Measurements from ENCODE around the gene MINK1.

DNA sequence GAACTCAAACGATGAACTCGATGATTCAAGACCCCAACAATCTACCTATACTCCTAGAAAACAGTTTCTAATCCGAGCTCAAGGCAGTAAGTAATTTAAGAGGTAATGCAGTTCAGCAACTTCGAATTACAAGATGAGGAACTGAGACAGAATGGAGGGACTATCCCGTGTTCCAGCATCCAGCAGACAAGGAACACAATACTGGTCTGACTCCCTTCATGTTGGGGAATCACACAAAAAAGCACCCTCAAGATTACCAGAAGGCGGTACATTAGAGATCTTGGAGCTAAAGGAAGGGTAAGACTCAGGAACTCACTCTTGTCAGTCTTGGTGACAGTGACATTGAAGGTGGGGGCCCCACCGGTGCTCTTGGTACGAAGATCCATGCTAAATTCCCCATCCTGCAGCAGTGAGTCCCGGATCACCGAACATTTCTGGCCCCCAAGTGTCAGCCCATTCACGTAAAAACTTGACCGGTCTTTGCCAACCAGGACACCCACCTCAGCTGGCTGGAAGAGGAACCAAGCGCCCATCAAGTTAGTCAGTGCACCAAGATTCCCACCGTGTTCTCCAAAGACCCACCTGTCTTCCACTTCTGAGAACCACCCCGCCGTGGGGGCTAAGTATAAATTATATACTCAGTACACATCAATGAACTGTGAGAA lies 113.3 kb downstream of the MINK1 start:
- TF ChIP-seq, protein P1, sequence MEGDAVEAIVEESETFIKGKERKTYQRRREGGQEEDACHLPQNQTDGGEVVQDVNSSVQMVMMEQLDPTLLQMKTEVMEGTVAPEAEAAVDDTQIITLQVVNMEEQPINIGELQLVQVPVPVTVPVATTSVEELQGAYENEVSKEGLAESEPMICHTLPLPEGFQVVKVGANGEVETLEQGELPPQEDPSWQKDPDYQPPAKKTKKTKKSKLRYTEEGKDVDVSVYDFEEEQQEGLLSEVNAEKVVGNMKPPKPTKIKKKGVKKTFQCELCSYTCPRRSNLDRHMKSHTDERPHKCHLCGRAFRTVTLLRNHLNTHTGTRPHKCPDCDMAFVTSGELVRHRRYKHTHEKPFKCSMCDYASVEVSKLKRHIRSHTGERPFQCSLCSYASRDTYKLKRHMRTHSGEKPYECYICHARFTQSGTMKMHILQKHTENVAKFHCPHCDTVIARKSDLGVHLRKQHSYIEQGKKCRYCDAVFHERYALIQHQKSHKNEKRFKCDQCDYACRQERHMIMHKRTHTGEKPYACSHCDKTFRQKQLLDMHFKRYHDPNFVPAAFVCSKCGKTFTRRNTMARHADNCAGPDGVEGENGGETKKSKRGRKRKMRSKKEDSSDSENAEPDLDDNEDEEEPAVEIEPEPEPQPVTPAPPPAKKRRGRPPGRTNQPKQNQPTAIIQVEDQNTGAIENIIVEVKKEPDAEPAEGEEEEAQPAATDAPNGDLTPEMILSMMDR (IDR thresholded peaks at IDR 0.05) = no peak
- no peak for TF ChIP-seq POLR2A (IDR thresholded peaks at IDR 0.05)

Data from Peyer's patch (tissue), 4 donors.